ENCODE measurements around the gene EIF3I.

The EIF3I gene

DNA sequence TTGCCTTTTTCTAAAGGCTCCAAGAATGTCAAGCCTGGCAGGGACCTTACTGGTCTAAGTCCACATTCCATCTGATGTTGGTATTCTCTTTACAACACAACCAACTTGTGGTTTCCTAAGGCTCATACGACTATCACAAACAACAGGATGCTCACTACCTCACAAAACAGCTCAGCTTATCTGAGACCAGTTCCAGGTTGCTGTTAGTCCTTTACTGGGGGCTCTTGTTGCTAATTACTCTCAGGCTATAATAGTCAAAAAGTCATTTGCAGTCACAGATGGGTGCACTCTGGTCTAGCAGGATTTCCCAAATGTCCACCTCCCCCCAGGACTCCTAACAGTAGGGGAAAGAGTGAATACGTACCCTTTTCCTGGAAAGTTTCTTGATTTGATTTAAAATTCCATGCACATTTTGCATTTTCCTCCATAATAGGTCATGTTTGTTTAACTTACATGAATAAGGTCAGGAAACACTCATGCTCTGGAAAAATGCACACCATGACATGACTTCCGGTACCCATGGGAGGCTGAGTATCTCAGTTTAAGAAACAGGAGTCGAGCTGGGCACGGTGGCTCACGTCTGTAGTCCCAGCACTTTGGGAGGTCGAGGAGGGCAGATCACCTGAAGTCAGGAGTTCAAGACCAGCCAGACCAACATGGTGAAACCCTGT lies 44.8 kb downstream of the EIF3I start:
- no peak for DNase-seq

- DNase-seq: no peak
Observed at GRCh38 chr1:32269744-32270143, 47.5 kb downstream of the EIF3I start.

DNA sequence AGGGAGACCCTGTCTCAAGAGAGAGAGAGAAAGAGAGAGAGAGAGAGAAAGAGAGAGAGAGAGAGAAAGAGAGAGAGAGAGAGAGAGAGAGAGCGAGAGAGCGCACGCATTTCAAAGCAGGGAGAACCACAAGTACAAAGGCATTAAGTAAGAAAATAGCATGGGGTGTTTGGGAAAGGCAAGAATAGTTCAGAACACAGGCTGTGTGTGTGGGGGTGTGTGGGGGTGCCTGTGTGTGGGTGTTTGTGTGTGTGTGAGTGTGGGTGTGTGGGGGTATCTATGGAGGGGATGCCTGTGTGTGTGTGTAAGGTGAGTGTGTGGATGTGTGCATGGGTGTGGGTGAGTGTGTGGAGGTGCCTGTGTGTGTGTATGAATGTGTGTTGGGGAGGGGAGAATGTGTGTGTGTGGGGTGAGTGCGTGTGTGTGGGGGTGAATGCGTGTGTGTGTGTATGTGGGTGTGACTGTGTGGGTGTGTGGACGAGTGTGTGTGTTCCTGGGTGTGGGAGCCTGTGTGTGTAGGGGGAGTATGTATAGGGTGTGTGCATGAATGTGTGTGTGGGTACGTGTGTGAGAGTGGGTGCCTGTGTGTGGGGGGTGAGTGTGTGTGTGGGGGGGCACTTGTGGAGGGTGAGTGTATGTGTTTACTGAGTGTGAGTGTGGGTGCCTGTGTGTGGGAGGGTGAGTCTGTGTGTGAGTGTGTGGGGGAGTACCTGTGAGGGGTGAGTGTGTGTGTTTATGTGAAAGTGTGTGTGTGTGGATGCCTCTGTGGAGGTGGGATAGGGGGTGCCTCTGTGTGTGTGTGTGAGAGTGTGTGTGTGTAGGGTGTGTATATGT lies 50.6 kb downstream of the EIF3I start:
- peak in 1 of 2 donors; percentile 39 for DNase-seq

DNA sequence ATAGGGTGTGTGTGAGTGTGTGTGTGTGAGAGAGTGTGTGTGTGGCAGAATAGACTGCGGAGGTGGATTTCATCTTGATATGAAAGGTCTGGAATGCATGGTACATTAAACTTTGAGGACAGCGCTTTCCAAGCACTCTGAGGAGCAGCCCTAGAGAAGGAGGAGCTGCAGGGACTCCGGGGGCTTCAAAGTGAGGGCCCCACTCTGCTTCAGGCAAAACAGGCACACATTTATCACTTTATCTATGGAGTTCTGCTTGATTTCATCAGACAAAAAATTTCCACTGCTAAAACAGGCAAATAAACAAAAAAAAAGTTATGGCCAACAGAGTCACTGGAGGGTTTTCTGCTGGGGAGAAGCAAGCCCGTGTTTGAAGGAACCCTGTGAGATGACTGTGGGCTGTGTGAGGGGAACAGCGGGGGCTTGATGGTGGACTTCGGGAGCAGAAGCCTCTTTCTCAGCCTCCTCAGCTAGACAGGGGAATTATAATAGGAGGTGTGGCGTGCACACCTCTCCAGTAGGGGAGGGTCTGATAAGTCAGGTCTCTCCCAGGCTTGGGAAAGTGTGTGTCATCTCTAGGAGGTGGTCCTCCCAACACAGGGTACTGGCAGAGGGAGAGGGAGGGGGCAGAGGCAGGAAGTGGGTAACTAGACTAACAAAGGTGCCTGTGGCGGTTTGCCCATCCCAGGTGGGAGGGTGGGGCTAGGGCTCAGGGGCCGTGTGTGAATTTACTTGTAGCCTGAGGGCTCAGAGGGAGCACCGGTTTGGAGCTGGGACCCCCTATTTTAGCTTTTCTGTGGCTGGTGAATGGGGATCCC lies 51.4 kb downstream of the EIF3I start:
- peak; percentile 78 to 79 for DNase-seq

DNA sequence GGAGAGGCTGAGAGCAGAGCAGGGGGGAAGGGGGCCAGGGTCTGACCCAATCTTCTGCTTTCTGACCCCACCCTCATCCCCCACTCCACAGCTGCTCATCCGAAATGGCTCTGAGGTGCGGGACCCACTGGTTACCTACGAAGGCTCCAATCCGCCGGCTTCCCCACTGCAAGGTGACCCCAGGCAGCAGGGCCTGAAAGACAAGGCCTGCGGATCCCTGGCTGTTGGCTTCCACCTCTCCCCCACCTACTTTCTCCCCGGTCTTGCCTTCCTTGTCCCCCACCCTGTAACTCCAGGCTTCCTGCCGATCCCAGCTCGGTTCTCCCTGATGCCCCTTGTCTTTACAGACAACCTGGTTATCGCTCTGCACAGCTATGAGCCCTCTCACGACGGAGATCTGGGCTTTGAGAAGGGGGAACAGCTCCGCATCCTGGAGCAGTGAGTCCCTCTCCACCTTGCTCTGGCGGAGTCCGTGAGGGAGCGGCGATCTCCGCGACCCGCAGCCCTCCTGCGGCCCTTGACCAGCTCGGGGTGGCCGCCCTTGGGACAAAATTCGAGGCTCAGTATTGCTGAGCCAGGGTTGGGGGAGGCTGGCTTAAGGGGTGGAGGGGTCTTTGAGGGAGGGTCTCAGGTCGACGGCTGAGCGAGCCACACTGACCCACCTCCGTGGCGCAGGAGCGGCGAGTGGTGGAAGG lies 52.6 kb downstream of the EIF3I start:
- no peak for DNase-seq

DNA sequence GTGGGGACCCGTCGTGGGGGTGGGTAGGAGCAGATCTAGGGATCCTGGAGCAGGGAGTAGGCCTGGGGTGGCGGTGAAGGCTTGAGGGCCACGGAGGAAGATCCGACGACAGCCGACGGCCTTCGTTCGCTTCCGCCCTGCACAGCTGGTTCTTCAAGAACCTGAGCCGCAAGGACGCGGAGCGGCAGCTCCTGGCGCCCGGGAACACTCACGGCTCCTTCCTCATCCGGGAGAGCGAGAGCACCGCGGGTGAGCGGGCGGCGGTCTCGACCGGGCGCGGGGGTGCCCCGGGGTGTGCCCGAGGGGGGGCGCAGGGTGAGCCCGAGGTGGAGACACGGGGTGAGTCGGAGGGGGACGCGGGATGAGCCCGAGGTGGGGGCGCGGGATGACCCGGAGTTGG lies 53.2 kb downstream of the EIF3I start:
- DNase-seq: no peak

- DNase-seq: no peak
Observed at GRCh38 chr1:32276032-32276782, 54.0 kb downstream of the EIF3I start.

Data from stimulated activated CD4-positive, alpha-beta T cell treated with anti-CD3 and anti-CD28 coated beads, Interleukin-2, amount 100 ng/mL, for 24 hours (primary cell).